ENCODE data around the gene GOLGA7B.
"Not testable (repeated sequence)": the region's sequence is repeated elsewhere in the genome, so short reads cannot be mapped to it uniquely, and the experiment has no call there.

Gene GOLGA7B

DNA sequence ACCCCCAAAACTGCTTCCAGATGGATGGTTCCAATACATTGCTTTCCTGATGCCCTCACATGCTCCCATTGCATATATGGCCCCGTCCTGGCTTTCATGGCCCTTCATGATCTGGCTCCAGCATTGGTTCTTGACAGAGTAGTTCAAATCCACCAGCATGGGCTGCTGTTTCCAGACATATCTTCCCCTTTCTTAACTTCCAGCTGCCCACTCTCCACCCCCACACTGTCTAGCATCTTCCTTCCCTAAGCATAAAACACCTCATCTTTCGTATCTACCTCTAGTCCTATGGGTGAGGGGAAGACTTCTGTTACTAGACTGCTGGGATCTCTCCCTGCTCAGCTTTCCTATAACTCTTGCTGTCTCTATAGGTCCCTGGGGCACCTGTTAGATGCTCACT lies 13.2 kb upstream of the GOLGA7B start:
- no peak for DNase-seq

GRCh38 chr10:97838091-97838490 lies 11.6 kb upstream of the GOLGA7B start:
- DNase-seq, result no peak

DNA sequence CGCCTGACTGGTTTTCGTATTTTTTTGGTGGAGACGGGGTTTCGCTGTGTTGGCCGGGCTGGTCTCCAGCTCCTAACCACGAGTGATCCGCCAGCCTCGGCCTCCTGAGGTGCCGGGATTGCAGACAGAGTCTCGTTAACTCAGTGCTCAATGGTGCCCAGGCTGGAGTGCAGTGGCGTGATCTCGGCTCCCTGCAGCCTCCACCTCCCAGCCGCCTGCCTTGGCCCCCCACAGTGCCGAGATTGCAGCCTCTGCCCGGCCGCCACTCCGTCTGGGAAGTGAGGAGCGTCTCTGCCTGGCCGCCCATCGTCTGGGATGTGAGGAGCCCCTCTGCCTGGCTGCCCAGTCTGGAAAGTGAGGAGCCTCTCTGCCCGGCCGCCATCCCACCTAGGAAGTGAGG lies 8.5 kb upstream of the GOLGA7B start:
- DNase-seq, result not testable (repeated sequence)

GRCh38 chr10:97842114-97842513 lies 7.5 kb upstream of the GOLGA7B start:
- DNase-seq, result not testable (repeated sequence)

DNA sequence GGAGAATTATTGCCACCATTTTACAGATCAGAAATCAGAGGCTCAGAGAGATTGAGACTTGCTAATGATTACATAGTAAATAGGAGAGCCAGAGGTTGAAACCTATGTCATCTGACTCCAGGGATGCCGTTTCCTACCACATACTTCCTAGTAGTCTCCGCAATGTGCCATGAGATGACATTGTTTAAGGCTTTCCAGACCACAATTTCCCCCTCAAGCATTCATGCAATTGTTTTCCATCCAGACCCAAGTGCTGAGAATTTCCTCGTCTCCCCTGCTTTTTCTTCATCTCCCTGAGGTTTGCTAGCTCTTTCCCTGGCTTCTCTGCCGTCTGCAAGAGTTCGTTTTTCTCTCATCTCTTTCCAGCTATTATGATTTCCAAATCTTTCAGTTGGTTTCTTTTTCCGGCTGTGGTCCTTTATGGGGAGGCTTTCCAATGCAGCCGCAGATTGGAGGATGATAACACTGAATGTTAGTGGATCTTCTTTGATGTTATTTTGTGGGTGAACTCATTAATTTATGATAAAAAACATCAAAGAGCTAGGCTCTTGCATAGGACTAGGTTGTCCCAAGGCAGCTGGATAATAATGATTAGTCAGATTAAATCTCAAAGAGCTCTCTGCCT lies 6.9 kb upstream of the GOLGA7B start:
- DNase-seq, result no peak

DNA sequence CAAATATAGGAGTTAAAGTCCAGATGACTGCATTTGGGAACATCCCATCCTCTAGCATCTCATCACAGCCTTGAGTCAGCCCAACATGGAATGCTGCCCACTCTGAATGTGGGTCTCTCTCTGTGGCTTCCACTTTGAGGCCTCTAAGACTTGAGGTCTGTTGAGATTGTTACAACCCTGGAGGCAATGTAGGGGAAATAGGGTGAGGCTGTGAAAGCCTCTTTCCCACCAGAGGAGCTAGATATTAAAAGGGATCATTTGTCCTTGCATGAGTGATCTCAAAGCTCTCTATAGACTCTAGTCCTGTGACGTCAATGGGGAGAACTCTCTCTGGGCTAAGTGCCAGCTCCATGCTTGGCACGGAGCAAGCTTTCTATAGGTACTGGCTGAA lies 6.4 kb upstream of the GOLGA7B start:
- no peak for DNase-seq

- not testable (repeated sequence) for DNase-seq
Measured at GRCh38 chr10:97843972-97844371, 5.7 kb upstream of the GOLGA7B start.

DNA sequence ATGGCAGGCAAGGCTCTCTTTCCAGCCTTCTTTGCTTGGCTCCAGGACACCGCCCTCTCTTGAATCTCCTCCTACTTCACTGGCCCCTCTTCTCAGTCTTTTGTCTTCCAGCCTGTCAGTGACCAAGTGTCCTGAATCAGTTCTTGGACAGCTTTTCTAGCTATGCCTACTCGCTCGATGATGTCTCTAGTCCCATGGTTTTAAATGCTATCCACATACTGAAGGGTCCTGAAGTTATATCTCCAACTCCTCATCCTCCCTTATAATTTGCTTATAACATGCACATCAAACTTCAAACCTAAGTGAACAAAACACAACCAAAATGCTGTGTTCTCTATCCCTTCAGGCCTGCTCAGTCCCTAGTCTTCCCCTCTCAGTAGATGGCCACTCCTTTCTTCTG lies 5.0 kb upstream of the GOLGA7B start:
- DNase-seq, result no peak

- no peak for DNase-seq
Measured at GRCh38 chr10:97849103-97849686, 448 bp upstream of the GOLGA7B start.

DNA sequence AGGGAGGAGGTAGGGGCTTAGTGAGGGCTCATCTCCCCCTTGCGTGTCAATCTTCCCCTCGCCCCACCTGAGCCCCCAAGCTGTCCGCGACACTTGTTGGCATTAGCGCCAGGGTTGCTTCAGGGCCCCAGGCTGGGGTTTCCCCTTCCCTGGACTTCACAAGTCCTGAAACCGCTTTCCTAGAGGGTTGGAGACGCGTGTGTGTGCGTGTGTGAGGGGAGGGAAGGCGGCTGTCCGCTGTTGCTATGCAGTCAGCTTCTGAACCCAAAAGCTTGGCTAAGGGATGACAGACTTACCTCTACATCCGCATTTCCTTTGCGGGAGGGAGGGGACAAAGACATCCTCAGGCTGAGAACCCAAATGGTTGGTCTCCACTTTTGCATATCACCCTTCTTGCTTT lies 803 bp downstream of the GOLGA7B start:
- DNase-seq, result peak in 1 of 2 donors; percentile 26

DNA sequence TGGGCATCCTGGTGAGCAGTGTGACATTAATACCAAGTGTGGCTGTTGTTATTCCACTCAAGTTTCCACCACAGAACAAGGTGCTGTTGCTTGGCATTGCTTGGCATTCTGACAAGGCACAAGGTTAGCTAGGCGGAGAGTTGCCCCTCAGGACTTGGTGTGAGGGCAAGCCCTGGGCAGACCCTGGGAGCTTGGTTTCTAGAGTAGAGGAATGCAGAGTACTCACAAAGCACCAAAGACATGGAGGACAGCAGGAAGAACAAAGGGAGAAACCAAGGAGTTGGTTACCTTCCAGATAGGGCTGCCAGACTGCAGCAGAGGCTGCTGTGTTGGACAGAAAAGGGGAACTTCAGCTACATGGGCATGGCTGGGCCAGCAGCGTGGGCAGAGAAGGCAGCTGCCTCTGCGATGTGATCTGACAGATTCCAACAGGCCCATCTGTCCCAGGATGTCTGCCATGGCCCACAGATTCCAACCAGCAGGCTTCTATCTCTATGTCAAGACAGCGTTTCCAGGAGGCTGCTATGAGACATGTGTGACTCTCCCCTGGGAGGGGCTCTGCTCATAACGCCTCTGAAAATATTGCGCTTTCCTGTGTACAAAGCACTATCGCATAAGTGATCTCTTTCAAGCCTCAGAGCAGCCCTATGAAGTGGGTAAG lies 1.8 kb downstream of the GOLGA7B start:
- DNase-seq, result peak; percentile 14 to 39

- no peak for DNase-seq
Measured at GRCh38 chr10:97852277-97852676, 2.6 kb downstream of the GOLGA7B start.

GRCh38 chr10:97852840-97853405 lies 3.3 kb downstream of the GOLGA7B start:
- no peak for DNase-seq

- DNase-seq, result no peak
Measured at GRCh38 chr10:97854743-97855142, 5.1 kb downstream of the GOLGA7B start.

DNA sequence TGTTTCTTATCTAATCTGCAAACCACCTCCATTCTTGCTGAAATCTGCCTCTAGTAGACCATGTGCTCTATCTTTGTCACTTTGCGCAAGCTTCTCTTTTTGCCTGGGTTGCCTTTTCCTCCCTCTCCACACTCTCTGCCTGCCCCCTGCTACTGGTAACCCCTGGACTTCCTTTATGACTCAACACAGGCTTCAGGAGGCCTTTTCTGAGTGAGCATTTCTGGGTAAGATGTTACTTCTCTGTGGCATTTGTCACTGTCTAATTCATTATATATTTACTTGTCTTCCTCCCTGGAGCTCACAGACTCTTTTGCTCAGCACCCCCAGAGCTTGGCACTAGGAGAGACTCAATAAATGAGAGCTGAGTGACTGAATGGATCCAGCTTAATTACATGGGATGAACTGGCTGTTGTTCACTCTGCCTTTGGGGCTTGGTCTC lies 8.4 kb downstream of the GOLGA7B start:
- DNase-seq, result no peak

- no peak for DNase-seq
Measured at GRCh38 chr10:97861097-97861750, 11.6 kb downstream of the GOLGA7B start.

DNA sequence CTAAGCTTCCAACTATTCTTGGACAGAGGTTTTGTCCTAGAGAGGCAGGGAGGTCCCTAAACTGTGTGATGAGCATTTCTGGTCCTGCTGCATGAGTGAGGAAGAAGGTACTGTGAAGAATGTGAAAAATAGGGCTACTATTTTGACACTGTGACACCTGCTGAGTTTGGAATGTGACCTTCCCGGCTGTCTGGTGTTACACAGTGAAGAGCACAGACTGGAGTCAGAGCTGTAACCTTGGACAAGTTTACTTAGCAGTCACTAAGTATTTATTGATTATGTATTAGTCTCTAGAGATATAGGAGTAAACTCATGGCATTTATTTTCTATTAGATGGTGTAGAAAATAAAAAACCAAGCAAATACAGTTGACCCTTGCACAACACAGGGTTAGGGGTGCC lies 12.3 kb downstream of the GOLGA7B start:
- no peak for DNase-seq

- no peak for DNase-seq
Measured at GRCh38 chr10:97863808-97864207, 14.2 kb downstream of the GOLGA7B start.

GRCh38 chr10:97865488-97865887 lies 15.8 kb downstream of the GOLGA7B start:
- DNase-seq, result no peak

- no peak for DNase-seq
Measured at GRCh38 chr10:97866524-97867219, 17.0 kb downstream of the GOLGA7B start.

DNA sequence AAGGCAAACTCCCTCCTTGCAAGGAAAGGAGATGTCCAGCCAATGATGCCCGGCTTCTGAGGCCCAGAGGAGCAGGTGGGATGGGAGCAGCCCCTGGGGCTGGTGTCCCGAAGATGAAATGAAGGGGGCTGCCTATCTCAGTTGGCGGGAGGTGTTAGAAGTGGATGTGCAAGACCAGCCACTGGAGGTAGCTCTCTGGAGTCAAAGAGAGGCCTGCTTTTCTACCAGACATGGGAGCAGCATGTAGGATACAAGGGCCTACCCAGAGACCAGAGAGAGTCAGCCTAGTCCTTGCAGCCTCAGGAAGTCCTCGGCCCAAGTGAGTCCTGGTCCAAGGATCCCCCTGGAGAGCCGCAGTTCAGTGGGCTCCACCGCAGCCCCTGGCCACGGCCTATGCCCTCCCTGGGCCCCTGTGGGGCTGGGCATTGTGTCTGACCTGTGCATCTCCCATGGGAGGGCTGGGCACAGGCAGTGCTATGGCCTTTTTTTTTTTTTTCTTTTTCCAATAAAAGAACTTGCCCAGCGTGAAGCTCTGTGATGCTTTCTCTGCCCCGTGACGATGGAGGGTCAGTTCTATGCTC lies 17.7 kb downstream of the GOLGA7B start:
- DNase-seq, result no peak

DNA sequence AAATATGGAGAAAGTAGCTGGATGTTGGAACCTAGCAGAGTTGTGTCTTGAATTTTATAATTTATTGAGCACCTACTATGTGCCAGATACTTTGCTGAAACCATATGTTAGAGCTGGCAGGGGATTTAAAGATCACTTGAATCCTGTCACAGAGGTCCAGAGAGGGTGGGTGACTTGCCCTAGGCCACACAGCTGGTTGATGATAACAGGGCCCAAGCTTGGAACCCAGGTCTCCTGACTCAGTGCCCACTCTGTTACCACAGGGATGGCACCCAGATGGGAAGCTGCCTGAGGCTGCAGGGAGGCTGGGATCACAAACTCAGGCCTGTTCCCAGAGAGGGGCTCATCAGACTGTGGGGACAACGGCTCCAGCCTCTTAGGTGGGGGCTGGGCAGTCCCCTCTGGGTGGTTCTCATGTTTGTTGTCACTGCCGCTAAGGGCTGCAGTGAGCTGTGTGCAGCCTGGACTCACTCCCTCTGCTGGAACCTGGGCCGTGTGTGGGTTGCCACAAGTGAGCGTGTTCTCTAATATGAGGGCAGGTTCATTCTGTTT lies 18.6 kb downstream of the GOLGA7B start:
- DNase-seq, result no peak
